ENCODE measurements around the gene DENND1C. TPM values are rescaled to one million over a fixed set of nuclear protein-coding genes. Genes with fewer than 3 reads are reported as not detected.

Gene DENND1C
- 1 to 10 TPM; 2.7 to 3.9 TPM for total RNA-seq

GRCh38 chr19:6481541-6482342 is at the start of gene DENND1C:
TSS of gene DENND1C (minus strand) at chr19:6481787. CDS start at chr19:6481695, 92 bp downstream.
- Histone ChIP-seq H3K9me3 (no peaks in the 10 kb centered on the region), H3K27ac (no peak within 1 kb of the TSS), H3K27me3 (replicated peaks; ENCODE audit: insufficient read depth) (no peaks in the 10 kb centered on the region), H3K4me1 (ENCODE audit: control insufficient read depth in 1 of 2, low read depth in 2 of 2) (peaks cover 0 to under 1% of the 10 kb centered on the region in 2 donors), H3K36me3 (no peaks in the 10 kb centered on the region), H3K4me3 (peak within 1 kb of the TSS; percentile 59)
- DNase-seq (ENCODE audit: low spot score) (no peak), ATAC-seq (ENCODE audit: insufficient number of reproducible peaks, low FRiP score, low read depth) (no peak)
- no peak for TF ChIP-seq CTCF (IDR thresholded peaks at IDR 0.05)

DNA sequence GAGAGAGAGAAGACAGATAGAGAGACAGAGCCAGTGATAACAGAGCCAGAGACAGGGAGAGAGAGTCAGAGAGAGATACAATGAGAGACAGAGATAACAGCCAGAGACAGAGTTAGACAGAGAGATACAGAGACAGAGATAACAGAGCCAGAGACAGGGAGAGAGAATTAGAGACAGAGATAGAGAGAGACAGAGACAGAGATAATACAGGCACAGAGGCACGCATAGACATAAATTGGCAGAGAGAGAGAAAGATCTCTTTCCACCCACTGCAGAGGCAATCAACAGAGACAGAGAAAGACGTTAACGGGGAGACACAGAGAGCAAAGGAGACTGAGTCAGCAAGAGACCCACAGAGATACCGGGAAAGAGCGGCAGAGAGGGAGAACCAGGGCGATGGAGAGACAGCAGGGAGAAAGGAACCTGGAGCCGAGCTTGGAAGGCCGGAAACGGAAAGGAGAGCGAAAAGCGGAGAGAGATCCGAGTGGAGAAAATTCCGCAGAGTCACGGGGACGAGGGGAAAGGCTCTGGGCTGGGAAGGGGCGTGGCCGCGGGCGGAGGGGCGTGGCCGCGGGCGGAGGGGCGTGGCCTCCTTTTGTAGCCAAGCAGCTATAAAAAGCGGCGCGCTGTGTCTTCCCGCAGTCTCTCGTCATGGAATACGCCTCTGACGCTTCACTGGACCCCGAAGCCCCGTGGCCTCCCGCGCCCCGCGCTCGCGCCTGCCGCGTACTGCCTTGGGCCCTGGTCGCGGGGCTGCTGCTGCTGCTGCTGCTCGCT is 49.0 kb upstream of the DENND1C start, which contains the start of gene TNFSF9:
Gene TNFSF9 (plus strand): TSS at position 641 of the 777 bp plus-strand sequence. CDS start 11 bp downstream, at position 652.
- peak within 1 kb of the TSS; percentile 75 for H3K4me3 ChIP-seq
- no peaks in the 10 kb centered on the region for H3K27me3 ChIP-seq (replicated peaks; ENCODE audit: insufficient read depth)
- H3K4me1 ChIP-seq (ENCODE audit: control insufficient read depth in 1 of 2, low read depth in 2 of 2), result peaks cover 0 to 17% of the 10 kb centered on the region in 2 donors
- no peak for TF ChIP-seq CTCF (IDR thresholded peaks at IDR 0.05)
- H3K27ac ChIP-seq, result no peak within 1 kb of the TSS
- no peaks in the 10 kb centered on the region for H3K36me3 ChIP-seq
- DNase-seq (ENCODE audit: low spot score) (peak; percentile 38), ATAC-seq (ENCODE audit: insufficient number of reproducible peaks, low FRiP score, low read depth) (peak; percentile 68)
- H3K9me3 ChIP-seq, result no peaks in the 10 kb centered on the region

DNA sequence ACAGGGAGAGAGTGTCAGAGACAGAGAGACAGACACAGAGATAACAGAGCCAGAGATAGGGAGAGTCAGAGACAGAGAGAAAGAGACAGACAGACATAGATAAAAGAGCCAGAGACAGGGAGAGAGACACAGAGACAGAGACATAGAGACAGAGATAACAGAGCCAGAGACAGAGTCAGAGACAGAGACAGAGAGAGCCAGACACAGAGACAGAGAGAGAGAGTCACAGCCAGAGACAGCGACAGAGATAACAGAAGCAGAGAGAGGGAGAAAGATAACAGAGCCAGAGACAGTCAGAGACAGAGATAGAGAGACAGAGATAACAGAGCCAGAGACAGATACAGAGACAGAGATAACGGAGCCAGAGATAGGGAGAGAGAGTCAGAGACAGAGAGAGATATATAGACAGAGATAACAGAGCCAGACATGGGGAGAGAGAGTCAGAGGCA is 48.4 kb upstream of the DENND1C start:
- no peak for ATAC-seq (ENCODE audit: insufficient number of reproducible peaks, low FRiP score, low read depth)
- Histone ChIP-seq H3K27ac (no peak overlapping the region), H3K4me3 (peak overlapping the region; percentile 75), H3K36me3 (no peaks in the 10 kb centered on the region), H3K4me1 (ENCODE audit: control insufficient read depth in 1 of 2, low read depth in 2 of 2) (peaks cover 0 to 17% of the 10 kb centered on the region in 2 donors), H3K9me3 (no peaks in the 10 kb centered on the region), H3K27me3 (replicated peaks; ENCODE audit: insufficient read depth) (no peaks in the 10 kb centered on the region)
- TF ChIP-seq CTCF (IDR thresholded peaks at IDR 0.05), result no peak
- no peak for DNase-seq (ENCODE audit: low spot score)

GRCh38 chr19:6529351-6529750 is 47.8 kb upstream of the DENND1C start:
- ATAC-seq (ENCODE audit: insufficient number of reproducible peaks, low FRiP score, low read depth), result no peak
- Histone ChIP-seq H3K36me3 (no peaks in the 10 kb centered on the region), H3K9me3 (no peaks in the 10 kb centered on the region), H3K4me1 (ENCODE audit: control insufficient read depth in 1 of 2, low read depth in 2 of 2) (peaks cover 0 to 17% of the 10 kb centered on the region in 2 donors), H3K27ac (no peak overlapping the region), H3K4me3 (no peak overlapping the region), H3K27me3 (replicated peaks; ENCODE audit: insufficient read depth) (no peaks in the 10 kb centered on the region)
- no peak for DNase-seq (ENCODE audit: low spot score)
- no peak for TF ChIP-seq CTCF (IDR thresholded peaks at IDR 0.05)

- no peak for DNase-seq (ENCODE audit: low spot score)
- H3K27me3 ChIP-seq (replicated peaks; ENCODE audit: insufficient read depth), result no peaks in the 10 kb centered on the region
- H3K4me3 ChIP-seq, result no peak overlapping the region
- H3K9me3 ChIP-seq, result no peaks in the 10 kb centered on the region
- H3K36me3 ChIP-seq, result no peaks in the 10 kb centered on the region
- no peak overlapping the region for H3K27ac ChIP-seq
- peaks cover 0 to 17% of the 10 kb centered on the region in 2 donors for H3K4me1 ChIP-seq (ENCODE audit: control insufficient read depth in 1 of 2, low read depth in 2 of 2)
- no peak for TF ChIP-seq CTCF (IDR thresholded peaks at IDR 0.05)
- no peak for ATAC-seq (ENCODE audit: insufficient number of reproducible peaks, low FRiP score, low read depth)
These were observed 47.0 kb upstream of the DENND1C start for GRCh38 chr19:6528544-6529121.

All from thoracic aorta (tissue), 2 donors.